HG03378 (cell line): Measurements from ENCODE around the gene MAPK14.

Source experiments
- ATAC-seq: cut with Tn5 transposase; IDR thresholded peaks from one replicate; pipeline ENCODE4 v1.9.1; 2021; ENCODE audit warnings: mild to moderate bottlenecking, moderate library complexity; ENCODE audit not compliant: unreplicated experiment

MAPK14 gene

DNA sequence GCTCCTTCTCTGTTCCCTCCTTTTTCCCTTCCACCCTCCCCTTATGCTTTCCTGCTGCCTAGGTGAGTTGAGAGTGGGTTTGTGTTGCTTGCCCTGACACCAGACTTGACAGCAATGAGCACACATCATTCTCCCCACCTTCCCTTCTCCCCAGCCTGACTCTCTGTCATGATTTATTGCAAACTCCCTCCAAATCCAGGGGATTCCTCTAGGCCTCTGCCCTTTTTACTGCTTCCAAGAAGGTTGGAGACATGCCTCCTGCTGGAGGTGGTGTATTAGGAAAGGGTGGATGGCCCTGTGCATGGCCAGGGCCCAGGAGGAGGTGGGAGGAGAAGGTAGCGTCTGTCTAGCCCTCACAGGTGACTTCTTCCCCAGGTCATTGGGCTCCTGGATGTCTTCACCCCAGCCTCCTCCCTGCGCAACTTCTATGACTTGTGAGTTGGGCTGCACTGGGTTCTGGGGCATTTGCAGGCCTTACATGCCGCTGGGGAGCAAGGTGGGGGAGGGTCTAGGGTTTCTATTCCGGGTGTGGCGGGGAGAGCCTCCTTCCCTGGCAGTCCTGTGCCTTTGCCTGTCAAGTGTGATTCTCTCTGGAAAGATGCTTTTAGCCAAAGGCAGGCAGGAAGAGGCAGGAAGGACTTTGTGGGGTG lies 104.8 kb downstream of the MAPK14 start:
- no peak for ATAC-seq

DNA sequence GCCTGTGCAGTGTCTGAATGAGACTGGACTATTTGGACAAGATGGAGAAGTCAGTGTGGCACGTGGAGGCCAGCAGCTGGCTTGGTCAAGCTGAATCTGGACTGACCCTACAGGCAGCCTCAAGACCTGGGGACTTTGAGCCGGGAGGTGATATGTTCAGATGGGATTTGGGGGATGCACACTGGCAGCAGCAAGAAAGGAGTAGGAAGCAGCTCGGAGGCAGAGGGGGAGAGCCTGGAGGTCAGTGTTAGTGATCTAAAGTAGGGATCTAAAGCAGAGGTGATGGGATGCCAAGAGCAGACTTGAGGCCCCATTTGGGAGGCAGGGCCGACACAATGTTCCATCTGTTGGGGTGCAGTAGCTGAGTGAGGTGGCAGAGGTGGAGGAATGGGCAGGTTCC lies 105.5 kb downstream of the MAPK14 start:
- ATAC-seq: no peak

DNA sequence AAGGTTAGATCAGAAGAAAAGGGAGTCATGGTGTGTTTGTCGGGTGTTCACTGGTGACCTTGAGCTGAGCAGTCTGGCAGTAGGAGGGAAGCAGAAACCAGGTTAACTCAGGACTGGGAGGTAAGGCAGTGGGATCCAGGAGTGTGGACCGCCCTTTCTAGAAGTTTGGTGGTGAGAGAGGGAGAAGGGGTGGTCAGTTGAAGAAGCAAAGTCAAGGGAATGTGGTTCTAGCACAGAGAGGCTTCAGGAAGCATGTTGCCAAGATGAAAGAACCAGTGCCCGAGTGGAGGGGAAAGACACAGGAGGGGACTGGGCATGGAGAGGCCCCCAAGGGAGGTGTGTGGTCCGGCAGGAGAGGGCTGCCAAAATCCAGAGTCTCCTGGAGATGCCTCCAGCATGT lies 106.3 kb downstream of the MAPK14 start:
- ATAC-seq: no peak

DNA sequence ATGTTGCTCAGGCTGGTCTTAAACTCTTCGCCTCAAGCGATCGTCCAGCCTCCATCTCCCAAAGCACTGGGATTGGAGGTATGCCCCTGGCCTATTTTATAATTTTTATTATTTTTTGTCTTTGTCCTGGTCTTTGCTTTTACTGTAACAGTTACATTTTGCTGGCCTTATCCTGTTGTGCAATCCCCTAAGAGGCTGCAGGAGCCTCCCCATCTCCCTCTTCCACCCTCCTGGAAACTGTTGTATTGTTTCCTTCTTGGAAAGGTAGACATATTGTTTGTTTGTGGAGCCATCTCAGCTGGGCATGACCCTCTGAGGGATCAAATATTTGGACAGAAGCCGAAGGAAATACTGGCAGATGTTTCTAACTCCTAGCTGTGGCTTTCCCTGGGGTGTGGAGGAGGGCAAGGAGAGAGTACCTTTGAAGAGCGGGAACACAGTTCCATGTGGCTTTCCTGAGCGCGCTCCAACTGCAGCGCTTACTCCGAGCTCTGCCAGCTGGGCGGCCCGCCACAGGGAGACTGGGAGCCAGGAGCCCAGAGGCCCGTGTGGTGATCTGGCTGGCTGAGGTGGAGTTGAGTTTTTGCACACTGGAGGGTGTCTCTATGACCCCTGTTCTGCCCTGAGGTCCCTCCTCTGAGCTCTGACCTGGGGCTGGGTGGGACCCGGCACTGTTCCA lies 107.6 kb downstream of the MAPK14 start:
- ATAC-seq: no peak

DNA sequence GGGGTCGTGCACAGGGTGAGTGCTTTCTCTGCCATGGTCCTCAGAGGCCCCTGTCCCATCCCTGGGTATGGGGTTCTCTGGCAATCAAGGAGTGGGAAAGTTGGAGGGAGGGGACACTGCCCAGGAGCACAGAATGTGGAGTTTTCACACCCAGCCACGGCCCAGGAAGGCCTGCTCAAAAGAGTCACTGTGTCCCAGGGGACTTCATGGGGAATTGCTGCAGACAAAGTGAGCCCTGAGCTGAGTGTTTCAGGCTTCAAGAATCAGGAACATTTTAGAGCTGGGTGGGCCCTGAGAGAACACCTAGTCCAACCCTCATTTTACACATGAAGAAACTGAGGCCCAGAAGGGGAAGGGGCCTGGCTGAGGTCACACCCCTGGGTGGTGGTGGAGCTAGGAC lies 108.4 kb downstream of the MAPK14 start:
- no peak for ATAC-seq

DNA sequence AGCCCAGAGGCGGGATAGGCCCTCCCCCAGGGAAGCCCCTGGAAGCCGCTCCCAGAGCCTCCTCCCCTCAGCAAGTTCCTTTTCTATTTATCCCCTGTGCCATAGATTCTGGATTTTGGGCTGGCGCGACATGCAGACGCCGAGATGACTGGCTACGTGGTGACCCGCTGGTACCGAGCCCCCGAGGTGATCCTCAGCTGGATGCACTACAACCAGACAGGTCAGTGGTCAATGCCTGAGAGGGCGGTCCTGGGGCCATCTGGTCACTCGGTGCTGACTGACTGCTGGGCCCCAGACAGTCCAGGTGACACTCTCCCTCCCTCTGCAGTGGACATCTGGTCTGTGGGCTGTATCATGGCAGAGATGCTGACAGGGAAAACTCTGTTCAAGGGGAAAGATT lies 108.9 kb downstream of the MAPK14 start:
- ATAC-seq: no peak

DNA sequence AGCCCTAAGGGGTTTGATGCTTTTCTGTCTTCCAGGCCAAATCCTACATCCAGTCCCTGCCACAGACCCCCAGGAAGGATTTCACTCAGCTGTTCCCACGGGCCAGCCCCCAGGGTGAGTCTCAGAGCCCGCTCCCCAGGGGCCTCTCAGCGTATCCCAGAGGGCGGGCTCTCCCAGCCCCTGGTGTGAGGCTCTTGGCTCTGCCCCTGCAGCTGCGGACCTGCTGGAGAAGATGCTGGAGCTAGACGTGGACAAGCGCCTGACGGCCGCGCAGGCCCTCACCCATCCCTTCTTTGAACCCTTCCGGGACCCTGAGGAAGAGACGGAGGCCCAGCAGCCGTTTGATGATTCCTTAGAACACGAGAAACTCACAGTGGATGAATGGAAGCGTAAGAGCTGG lies 111.1 kb downstream of the MAPK14 start:
- no peak for ATAC-seq

DNA sequence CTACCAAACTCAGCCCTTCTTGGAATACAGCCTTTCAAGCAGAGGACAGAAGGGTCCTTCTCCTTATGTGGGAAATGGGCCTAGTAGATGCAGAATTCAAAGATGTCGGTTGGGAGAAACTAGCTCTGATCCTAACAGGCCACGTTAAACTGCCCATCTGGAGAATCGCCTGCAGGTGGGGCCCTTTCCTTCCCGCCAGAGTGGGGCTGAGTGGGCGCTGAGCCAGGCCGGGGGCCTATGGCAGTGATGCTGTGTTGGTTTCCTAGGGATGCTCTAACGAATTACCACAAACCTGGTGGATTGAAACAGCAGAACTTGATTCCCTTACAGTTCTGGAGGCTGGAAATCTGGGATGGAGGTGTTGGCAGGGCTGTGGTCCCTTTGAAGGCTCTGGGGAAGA lies 111.8 kb downstream of the MAPK14 start:
- ATAC-seq: no peak

DNA sequence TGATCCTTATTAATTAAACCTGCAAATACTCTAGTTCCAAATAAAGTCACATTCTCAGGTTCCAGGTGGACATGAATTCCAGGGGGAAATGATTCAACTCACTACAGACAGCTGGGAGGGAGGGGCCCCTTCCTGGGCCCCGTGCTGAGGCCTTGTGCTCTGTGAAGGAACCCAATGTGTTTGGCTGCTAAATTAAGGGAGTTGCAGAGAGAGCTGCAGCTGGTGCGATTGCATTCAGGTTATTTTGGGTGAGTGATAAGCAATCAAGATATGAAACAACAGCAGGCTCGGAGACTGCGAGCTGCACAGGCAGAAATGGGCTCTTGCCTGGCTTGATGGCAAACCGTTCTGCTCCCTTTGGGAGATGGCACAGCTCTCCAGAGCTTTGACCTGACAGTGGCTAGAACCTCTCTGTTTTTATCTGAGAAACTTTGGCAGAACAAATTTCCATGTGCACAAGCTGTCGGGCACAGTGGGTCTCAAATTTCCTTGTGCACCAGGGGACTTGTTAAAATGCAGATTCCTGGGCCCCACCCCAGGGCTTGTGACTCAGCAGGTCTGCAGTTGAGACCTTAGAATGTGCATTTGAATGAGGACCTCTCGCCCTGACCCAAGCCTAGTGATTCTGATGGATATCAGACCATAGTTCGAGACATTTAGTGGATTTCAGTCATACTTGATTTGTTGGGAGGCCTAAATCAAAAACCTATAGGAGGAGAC lies 112.5 kb downstream of the MAPK14 start:
- ATAC-seq: no peak

DNA sequence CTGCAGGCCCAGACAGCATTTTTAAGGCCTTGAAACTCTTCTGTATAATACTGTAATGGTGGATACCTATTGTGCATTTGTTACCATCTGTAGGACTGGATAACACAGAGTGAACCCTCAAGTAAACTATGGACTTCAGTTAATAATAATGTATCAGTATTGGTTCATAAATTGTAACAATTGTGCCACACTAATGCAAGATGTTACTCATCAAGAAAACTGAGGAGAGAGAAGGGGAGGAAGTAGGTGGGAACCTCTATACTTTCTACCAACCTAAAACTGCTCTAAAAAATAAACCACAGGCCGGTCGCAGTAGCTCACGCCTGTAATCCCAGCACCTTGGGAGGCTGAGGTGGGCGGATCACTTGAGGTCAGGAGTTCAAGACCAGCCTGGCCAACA lies 113.5 kb downstream of the MAPK14 start:
- no peak for ATAC-seq

DNA sequence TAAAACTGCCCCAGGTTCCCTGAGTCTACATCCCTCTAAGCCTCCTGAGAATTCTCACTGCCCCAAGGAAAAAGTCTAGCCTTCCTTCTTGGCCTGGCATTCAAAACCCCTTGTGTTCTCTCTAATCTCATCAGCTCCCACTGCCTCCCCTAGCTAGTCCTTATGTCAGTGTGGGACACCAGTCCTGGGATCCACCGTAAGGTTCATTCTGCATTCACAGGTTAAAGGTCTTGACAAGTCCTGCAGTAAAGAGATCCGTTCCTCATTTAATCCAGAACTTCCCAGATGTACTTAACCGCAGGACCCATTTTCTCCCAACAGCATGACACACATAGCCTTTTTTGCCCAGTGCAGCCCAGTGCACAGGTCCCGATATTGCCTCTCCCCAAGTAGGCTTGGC lies 114.4 kb downstream of the MAPK14 start:
- ATAC-seq: no peak

DNA sequence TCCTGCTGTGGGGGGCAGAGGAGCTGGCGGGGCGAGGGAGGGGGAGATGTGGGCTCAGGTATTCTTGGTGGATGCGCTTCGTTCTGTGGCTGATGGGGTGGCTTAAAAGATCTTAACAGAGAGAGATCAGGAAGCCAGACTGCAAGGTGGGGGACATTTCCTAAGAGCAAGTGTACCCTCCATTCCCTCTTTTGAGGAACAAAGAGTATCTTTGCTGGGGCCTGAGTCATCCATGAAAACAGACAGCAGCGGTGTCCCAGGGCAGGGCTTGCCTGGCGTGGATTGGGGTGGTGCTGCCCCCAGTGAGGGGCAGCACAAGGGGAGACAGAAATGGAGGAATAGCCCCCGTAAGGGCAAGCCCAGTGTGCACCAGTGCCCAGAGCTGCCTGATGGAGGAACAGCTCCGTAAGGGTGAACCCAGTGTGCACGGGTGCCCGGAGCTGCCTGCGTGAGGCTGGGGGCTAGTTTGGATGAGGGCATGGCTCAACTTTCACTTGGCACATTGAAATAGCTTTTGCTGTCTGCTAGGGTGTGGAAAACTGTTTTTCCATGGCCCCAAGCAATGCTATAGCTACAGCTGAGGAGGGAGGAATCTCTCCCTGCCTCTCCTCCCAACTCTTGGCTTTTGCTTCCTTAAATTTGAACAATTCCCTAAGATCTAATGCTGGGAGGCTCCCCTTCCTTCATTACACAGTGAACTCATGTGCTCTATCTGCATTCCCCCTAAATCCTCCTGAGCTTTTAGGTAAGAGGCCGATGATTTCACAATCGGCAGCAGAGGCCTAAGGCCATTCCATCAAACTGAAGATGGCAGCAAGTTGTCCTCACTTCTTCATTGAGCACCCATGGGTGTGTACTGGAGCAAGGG lies 115.6 kb downstream of the MAPK14 start:
- ATAC-seq: no peak

DNA sequence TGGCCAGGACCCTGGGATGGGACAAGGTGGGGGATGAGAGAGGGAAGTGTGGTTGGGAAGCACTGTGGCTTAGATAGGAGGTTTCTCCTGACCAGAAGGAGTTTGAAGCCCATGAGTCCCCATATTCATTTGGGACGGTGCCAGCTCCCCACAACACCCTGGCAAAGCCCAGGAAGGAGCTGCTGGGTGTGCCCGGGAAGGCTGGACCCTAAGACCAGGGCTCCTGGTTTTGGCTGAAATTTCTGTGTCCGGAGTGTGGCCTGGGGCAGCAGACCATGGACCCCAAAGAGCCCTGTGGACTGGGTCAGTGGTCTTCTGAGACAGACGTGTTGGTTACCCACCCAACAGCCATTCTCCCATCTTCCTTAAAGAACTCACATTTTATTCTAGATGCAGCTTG lies 117.9 kb downstream of the MAPK14 start:
- no peak for ATAC-seq

DNA sequence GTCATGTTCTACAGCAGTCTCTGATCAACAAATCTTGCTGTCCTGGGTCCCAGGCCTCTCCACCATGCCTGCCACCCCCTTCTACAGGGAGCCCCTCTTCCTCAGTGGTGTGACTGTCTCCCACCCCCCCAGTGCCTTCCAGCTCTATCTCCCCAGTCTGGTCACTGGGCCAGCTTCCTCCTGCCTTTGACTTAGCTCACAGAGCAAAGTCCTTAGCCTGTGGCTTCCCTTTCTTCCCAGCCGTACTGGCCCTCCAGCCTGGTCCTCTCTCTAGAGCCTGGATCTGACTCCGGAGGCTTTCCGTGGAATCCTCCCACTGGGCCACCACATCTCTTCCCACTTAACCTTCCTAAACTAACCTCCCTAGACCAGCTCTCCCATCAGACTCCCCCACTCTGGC lies 119.7 kb downstream of the MAPK14 start:
- no peak for ATAC-seq

DNA sequence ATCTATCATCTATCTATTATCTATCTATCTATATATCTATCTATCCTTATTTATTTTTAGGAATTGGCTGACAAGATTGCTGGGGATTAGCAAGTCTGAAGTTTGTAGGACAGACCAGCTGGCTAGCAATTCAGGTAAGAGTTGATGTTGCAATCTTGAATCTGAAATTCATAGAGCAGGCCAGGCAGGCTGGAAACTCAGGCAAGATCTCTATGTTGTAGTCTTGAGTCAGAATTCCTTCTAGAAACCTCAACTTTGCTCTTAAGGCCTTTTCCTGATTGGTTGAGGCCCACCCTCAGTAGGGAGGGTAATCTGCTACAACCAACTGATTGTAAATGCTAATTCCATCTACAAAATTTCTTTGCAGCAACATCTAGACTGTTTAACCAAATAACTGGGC lies 121.9 kb downstream of the MAPK14 start:
- ATAC-seq: no peak

DNA sequence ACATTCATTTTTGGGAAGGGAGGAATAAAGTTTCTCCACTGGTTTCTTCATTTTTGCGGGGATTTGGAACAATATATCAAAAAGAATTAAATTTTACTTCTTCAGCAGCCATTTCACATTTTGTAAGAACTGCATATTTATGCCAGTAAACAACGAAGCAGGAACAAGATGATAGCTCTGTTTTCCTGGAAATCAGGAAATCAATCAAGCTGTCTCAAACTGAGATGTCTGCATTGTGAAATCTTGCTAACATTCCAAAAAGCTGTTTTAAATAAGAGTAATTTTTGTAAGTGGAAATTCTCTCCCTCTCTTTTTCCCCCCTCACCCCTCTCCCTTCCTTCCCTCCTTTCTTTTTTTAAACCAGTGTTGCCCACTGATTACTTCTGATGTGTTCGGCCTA lies 122.7 kb downstream of the MAPK14 start:
- no peak for ATAC-seq

DNA sequence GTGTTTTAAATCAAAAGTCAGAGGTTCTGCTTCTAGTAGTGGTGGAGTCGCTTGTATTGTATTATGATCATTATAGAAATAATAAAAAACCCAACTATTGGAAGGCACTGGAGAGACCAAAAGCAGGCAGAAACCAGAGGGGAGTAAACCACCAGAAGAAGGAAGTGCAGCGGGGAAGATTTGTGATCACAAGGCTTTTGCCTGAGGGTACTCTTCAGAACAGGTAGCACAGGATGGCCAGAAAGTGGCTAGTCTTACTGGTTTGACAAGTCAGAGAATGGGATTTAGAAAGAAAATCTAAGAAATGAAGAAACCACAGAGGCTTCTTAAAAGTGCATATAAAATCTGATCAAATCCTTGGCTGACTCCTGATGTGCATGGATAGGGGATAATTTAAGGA lies 126.7 kb downstream of the MAPK14 start:
- ATAC-seq: no peak

DNA sequence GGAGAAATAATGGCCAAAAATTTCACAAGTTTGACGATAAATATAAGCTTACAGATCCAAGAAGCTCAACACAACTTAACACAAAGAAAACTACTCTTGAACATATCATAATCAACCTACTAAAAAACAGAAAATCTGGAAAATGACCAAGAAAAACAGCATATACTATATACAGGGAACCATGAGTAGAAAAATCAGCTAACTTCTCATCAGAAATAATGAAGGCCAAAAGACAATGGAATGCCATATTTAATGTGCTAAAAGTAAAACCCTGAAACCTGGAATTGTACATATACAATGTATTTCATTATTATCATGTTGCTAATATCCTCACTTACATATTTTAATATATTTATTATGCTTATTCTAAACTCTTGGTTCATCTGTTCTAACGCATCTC lies 128.1 kb downstream of the MAPK14 start:
- no peak for ATAC-seq

DNA sequence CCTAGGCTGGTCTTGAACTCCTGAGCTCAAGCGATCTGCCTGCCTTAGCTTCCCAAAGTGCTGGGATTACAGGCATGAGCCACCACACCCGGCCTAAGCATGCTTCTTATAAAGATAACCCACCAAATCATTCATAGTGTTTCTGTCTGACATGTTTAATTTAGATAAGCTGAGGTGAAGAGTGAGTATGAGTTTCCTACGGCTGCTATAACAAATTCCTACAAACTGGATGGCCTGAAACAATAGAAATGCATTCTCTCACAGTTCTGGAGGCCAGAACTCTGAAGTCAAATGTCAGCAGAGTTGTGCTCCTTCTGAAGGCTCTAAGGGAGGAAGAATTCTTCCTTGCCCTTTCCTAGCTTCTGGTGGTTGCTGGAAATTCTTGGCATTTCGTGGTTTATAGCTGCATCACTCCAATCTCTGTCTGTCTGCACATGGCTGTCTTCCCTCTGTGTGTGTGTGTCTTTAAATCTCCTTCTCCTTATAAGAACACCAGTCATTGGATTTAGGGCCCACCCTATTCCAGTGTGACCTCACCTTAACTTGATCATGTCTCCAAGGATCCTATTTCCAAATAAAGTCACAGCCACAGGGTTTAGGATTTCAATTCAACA lies 132.6 kb downstream of the MAPK14 start:
- no peak for ATAC-seq
